Right lobe of liver (tissue), 6 donors: ENCODE data around the gene TEP1. TPM values are rescaled to one million over a fixed set of nuclear protein-coding genes. Genes with fewer than 3 reads are reported as not detected.

Experiments
- ATAC-seq, 4 donors: fragments of 200-7000 bp; cut with Tn5 transposase; one replicate each; pipeline ENCODE4 v1.9.1; 2020; ENCODE audit warnings: mild to moderate bottlenecking in 4 of 4, moderate library complexity in 4 of 4
- DNase-seq, 3 donors: peaks; one replicate each; pipeline ENCODE4 v3.0.0-alpha.2; 2020
- H3K27ac ChIP-seq, 3 donors: fragments of 200-600 bp; one replicate each; pipeline ENCODE4 v1.8.0; 2022
- H3K27me3 ChIP-seq, 2 donors: fragments of 200-600 bp; one replicate each; pipeline ENCODE4 v1.8.0; 2022
- H3K36me3 ChIP-seq, 4 donors: fragments of 200-600 bp; sonication (generic) in 1 of 4; one replicate each; pipeline versions ENCODE4 v1.5.1 to v1.8.0; 2017 to 2022; ENCODE audit warnings: control low read depth in 1 of 4
- H3K4me1 ChIP-seq, 4 donors: fragments of 200-600 bp; sonication (generic) in 1 of 4; one replicate each; pipeline versions ENCODE4 v1.5.1 to v1.8.0; 2017 to 2022; ENCODE audit warnings: control low read depth in 1 of 4
- H3K4me3 ChIP-seq, 3 donors: fragments of 200-600 bp; one replicate each; pipeline ENCODE4 v1.8.0; 2022
- H3K9me3 ChIP-seq, 4 donors: fragments of 200-600 bp; sonication (generic) in 1 of 4; one replicate each; pipeline versions ENCODE4 v1.5.1 to v1.8.0; 2017 to 2022; ENCODE audit warnings: control low read depth in 1 of 4
- CTCF ChIP-seq, 4 donors: fragments of 200-600 bp in 3 of 4; fragments of 450-650 bp in 1 of 4; IDR thresholded peaks; one replicate each; pipeline versions ENCODE4 v1.5.1 to v1.8.0; 2016 to 2022; ENCODE audit warnings: antibody characterized with exemption in 4 of 4, mild to moderate bottlenecking in 2 of 4
- POLR2A ChIP-seq: fragments of 450-650 bp; IDR thresholded peaks from one replicate; pipeline ENCODE4 v1.6.1; 2017; ENCODE audit warnings: antibody characterized with exemption, mild to moderate bottlenecking
- WGBS: methylation state at CpG from one replicate; pipeline ENCODE4 v1.1.6; 2018; ENCODE audit warnings: low coverage, low lambda C conversion rate; ENCODE audit not compliant: insufficient coverage; ENCODE audit errors: missing lambda C conversion rate; 5-methylcytosine and 5-hydroxymethylcytosine counted together
- intact Hi-C, 2 donors: fragments of 100-400 bp; cut with DNase I; formaldehyde crosslinking; loops; one replicate each; pipeline versions ENCODE4 v1.11.2 to v1.14.1; 2022
- long read RNA-seq: library from polyadenylated mRNA; unstranded; transcript quantifications from one replicate; pipeline ENCODE4 v2.0.0, GENCODE V29; 2019
- total RNA-seq, 6 experiments: library from RNA; depleted of rRNA in 2 of 6; stranded (reverse); fragments of >200 nt in 2 of 6; fragmentation: NEBNext Ultra II Directional in 3 of 6; extraction: Animal tissue kit (Norgen Biotek cat#: 25700) in 3 of 6; gene quantifications; one replicate each; pipeline versions ENCODE4 v1.1.0 to v1.2.4, GENCODE V29; 2016 to 2023
- donor health status: DM: no; HTN: yes; CAD: no.
- donor health status: DM: no; HTN: no; CAD: no.
- donor health status: DM: no; HTN: no; CAD: no.
- donor health status: DM: no; HTN: yes; CAD: no.
- donor health status: DM: no; HTN: yes; CAD: no.

Gene TEP1
- total RNA-seq, result 10 to 100 TPM; 10.8 to 17.6 (median 14.0) TPM
- long read RNA-seq, partial matches to known transcripts, result 1 of 1 reads
- long read RNA-seq, other reads (novel, unspliced or antisense), result 0 of 1 reads

- Histone ChIP-seq H3K36me3 (peaks cover 0 to under 1% (median under 1%) of the 10 kb centered on the region in 4 donors), H3K27ac (peak within 1 kb of the TSS; percentile 77 to 95 (median 85)), H3K27me3 (no peaks in the 10 kb centered on the region), H3K4me1 (peaks cover 0 to 4% (median 0%) of the 10 kb centered on the region in 4 donors), H3K9me3 (no peaks in the 10 kb centered on the region), H3K4me3 (peak within 1 kb of the TSS; percentile 73 to 88 (median 84))
- WGBS, result under 1% methylated on average over 30 of the region's 43 CpGs
- ATAC-seq (peak; percentile 96 to 98 (median 98)), DNase-seq (peak; percentile 91 to 93 (median 91))
- TF ChIP-seq CTCF (IDR thresholded peaks at IDR 0.05), result no peak
- TF ChIP-seq POLR2A, result peak; percentile 91
- intact Hi-C loops, result no loop called here
Observed at GRCh38 chr14:20412876-20413743, at the start of gene TEP1. Gene TEP1 (minus strand): TSS chr14:20413501. CDS start chr14:20408439, 5,062 bp downstream.

GRCh38 chr14:20461225-20462141, 48.2 kb upstream of the TEP1 start, which contains the start of gene PIP4P1:
Gene PIP4P1 (minus strand): TSS chr14:20461434. CDS start chr14:20461325, 109 bp downstream.
- TF ChIP-seq POLR2A (peak; percentile 80), CTCF (IDR thresholded peaks at IDR 0.05) (peak in 1 of 4 donors; percentile 4)
- peaks cover 0 to 35% (median 13%) of the 10 kb centered on the region in 4 donors for H3K36me3 ChIP-seq
- peak; percentile 98 to 100 (median 99) for DNase-seq
- peaks cover 0 to 12% (median 4%) of the 10 kb centered on the region in 4 donors for H3K4me1 ChIP-seq
- H3K27me3 ChIP-seq, result no peaks in the 10 kb centered on the region
- H3K9me3 ChIP-seq, result no peaks in the 10 kb centered on the region
- intact Hi-C loops, result no loop called here
- peak within 1 kb of the TSS; percentile 84 to 85 (median 84) for H3K27ac ChIP-seq
- peak; percentile 95 to 97 (median 95) for ATAC-seq
- WGBS, result 1% methylated on average over 33 of the region's 67 CpGs
- H3K4me3 ChIP-seq, result peak within 1 kb of the TSS; percentile 72 to 81 (median 79)

- DNase-seq (peak in 1 of 3 donors; percentile 29), ATAC-seq (peak in 3 of 4 donors; percentile 0 to 1 (median 1))
- TF ChIP-seq POLR2A, result no peak
- no peak for TF ChIP-seq CTCF (IDR thresholded peaks at IDR 0.05)
- intact Hi-C loops, result no loop called here
- Histone ChIP-seq H3K4me3 (peak overlapping the region; percentile 72 to 81 (median 79)), H3K36me3 (peaks cover 0 to 37% (median 14%) of the 10 kb centered on the region in 4 donors), H3K27ac (peak overlapping the region; percentile 84 to 85 (median 84)), H3K9me3 (no peaks in the 10 kb centered on the region), H3K27me3 (no peaks in the 10 kb centered on the region), H3K4me1 (peaks cover 0 to 20% (median 8%) of the 10 kb centered on the region in 4 donors)
- 7% methylated on average over 10 of the region's 32 CpGs for WGBS
Observed at GRCh38 chr14:20460458-20461224, 47.3 kb upstream of the TEP1 start.
